Activated naive CD4-positive, alpha-beta T cell treated with anti-CD3 and anti-CD28 coated beads, Interleukin-2, amount 10 ng/mL, durations not matched to agents 5 hours and 36 hours (primary cell): Measurements from ENCODE around the gene CCDC148. TPM values are rescaled to one million over a fixed set of nuclear protein-coding genes. Genes with fewer than 3 reads are reported as not detected.

Experiments
- total RNA-seq, 2 experiments: library from RNA; stranded (reverse); gene quantifications; one replicate each; pipeline ENCODE4 v1.2.3, GENCODE V29; 2021

Gene CCDC148
- total RNA-seq: not detected

GRCh38 chr2:158456309-158457066 is at the start of gene CCDC148, which contains the start of gene PKP4:
CCDC148 (minus strand) TSS chr2:158456753; CDS start chr2:158456439, 314 bp downstream.
PKP4 (plus strand) TSS chr2:158456952; CDS start chr2:158533185, 76,233 bp downstream.

Other genes starting within 250 kb of the CCDC148 start
- gene PKP4, start 199 bp upstream of the CCDC148 start, total RNA-seq: 10 to 100 TPM; 37.0 to 37.4 TPM